ENCODE data around the gene ELMOD1.

- no peak for TF ChIP-seq POLR2AphosphoS5 (IDR thresholded peaks at IDR 0.05; ENCODE audit: borderline replicate concordance, low read depth, low read length)
- no peak for TF ChIP-seq EZH2 (IDR thresholded peaks at IDR 0.05)
These were observed 116.3 kb downstream of the ELMOD1 start for GRCh38 chr11:107707215-107707671.
